ENCODE measurements around the gene SGCG. TPM values are rescaled to one million over a fixed set of nuclear protein-coding genes. Genes with fewer than 3 reads are reported as not detected.

SGCG gene
- total RNA-seq, 2 experiments from 2014 or later = not detected

- H3K79me2 ChIP-seq (ENCODE audit: insufficient read depth, low read depth, low read length) = no peaks in the 10 kb centered on the region
- peaks cover 33% of the 10 kb centered on the region for H3K36me3 ChIP-seq (ENCODE audit: insufficient read depth, low read length)
- no peak overlapping the region for H3K27ac ChIP-seq (ENCODE audit: low read depth, low read length, poor library complexity, severe bottlenecking)
- H3K9me2 ChIP-seq (ENCODE audit: insufficient read depth, low read length) = no peaks in the 10 kb centered on the region
- no peaks in the 10 kb centered on the region for H3K4me1 ChIP-seq (ENCODE audit: insufficient read depth, low read length, poor library complexity, severe bottlenecking)
- no TSS peak for BruUV-seq (replicated peaks)
- intact Hi-C loops (cut with micrococcal nuclease; ENCODE audit: unreplicated experiment) = no loop called here
- TF ChIP-seq EZH2phosphoT487 (IDR thresholded peaks at IDR 0.05; ENCODE audit: borderline replicate concordance, low read depth, low read length) = no peak
- no peak for TF ChIP-seq CTCF (conservative IDR thresholded peaks at IDR 0.05; ENCODE audit: low read length)
- no peaks in the 10 kb centered on the region for H4K20me1 ChIP-seq (ENCODE audit: insufficient read depth, low read length)
- CTCF ChIA-PET (ENCODE audit: unreplicated experiment) = no interaction called here
- no peaks in the 10 kb centered on the region for H3K9me3 ChIP-seq (ENCODE audit: low read length)
- no peak for DNase-seq (ENCODE audit: low spot score)
- H2AFZ ChIP-seq (ENCODE audit: low read length) = no peak overlapping the region
- no peak overlapping the region for H3K4me3 ChIP-seq (ENCODE audit: low read depth, low read length, poor library complexity, severe bottlenecking)
- POLR2A ChIA-PET = no interaction called here
- H3K4me2 ChIP-seq (ENCODE audit: low read length) = no peak overlapping the region
These were observed 175.6 kb downstream of the SGCG start for GRCh38 chr13:23356368-23356767.

- no peak overlapping the region for H2AFZ ChIP-seq (ENCODE audit: low read length)
- no peak overlapping the region for H3K4me2 ChIP-seq (ENCODE audit: low read length)
- POLR2A ChIA-PET = no interaction called here
- no peaks in the 10 kb centered on the region for H4K20me1 ChIP-seq (ENCODE audit: insufficient read depth, low read length)
- CTCF ChIA-PET (ENCODE audit: unreplicated experiment) = no interaction called here
- H3K4me3 ChIP-seq (ENCODE audit: low read depth, low read length, poor library complexity, severe bottlenecking) = no peak overlapping the region
- no peaks in the 10 kb centered on the region for H3K4me1 ChIP-seq (ENCODE audit: insufficient read depth, low read length, poor library complexity, severe bottlenecking)
- no peaks in the 10 kb centered on the region for H3K9me2 ChIP-seq (ENCODE audit: insufficient read depth, low read length)
- no TSS peak for BruUV-seq (replicated peaks)
- H3K27ac ChIP-seq (ENCODE audit: low read depth, low read length, poor library complexity, severe bottlenecking) = no peak overlapping the region
- intact Hi-C loops (cut with micrococcal nuclease; ENCODE audit: unreplicated experiment) = no loop called here
- no peaks in the 10 kb centered on the region for H3K9me3 ChIP-seq (ENCODE audit: low read length)
- TF ChIP-seq CTCF (conservative IDR thresholded peaks at IDR 0.05; ENCODE audit: low read length) = no peak
- TF ChIP-seq EZH2phosphoT487 (IDR thresholded peaks at IDR 0.05; ENCODE audit: borderline replicate concordance, low read depth, low read length) = no peak
- DNase-seq (ENCODE audit: low spot score) = no peak
- H3K36me3 ChIP-seq (ENCODE audit: insufficient read depth, low read length) = peaks cover 33% of the 10 kb centered on the region
- no peaks in the 10 kb centered on the region for H3K79me2 ChIP-seq (ENCODE audit: insufficient read depth, low read depth, low read length)
These were observed 176.6 kb downstream of the SGCG start for GRCh38 chr13:23357349-23357748.

- CTCF ChIA-PET (ENCODE audit: unreplicated experiment) = no interaction called here
- DNase-seq (ENCODE audit: low spot score) = no peak
- POLR2A ChIA-PET = no interaction called here
- no peaks in the 10 kb centered on the region for H3K9me2 ChIP-seq (ENCODE audit: insufficient read depth, low read length)
- TF ChIP-seq EZH2phosphoT487 (IDR thresholded peaks at IDR 0.05; ENCODE audit: borderline replicate concordance, low read depth, low read length) (no peak), CTCF (conservative IDR thresholded peaks at IDR 0.05; ENCODE audit: low read length) (no peak)
- no peaks in the 10 kb centered on the region for H4K20me1 ChIP-seq (ENCODE audit: insufficient read depth, low read length)
- BruUV-seq (replicated peaks) = no TSS peak
- no peaks in the 10 kb centered on the region for H3K9me3 ChIP-seq (ENCODE audit: low read length)
- no peak overlapping the region for H2AFZ ChIP-seq (ENCODE audit: low read length)
- no peaks in the 10 kb centered on the region for H3K4me1 ChIP-seq (ENCODE audit: insufficient read depth, low read length, poor library complexity, severe bottlenecking)
- no peak overlapping the region for H3K4me3 ChIP-seq (ENCODE audit: low read depth, low read length, poor library complexity, severe bottlenecking)
- intact Hi-C loops (cut with micrococcal nuclease; ENCODE audit: unreplicated experiment) = no loop called here
- H3K79me2 ChIP-seq (ENCODE audit: insufficient read depth, low read depth, low read length) = no peaks in the 10 kb centered on the region
- peaks cover 42% of the 10 kb centered on the region for H3K36me3 ChIP-seq (ENCODE audit: insufficient read depth, low read length)
- H3K27ac ChIP-seq (ENCODE audit: low read depth, low read length, poor library complexity, severe bottlenecking) = no peak overlapping the region
- H3K4me2 ChIP-seq (ENCODE audit: low read length) = no peak overlapping the region
These were observed 179.1 kb downstream of the SGCG start for GRCh38 chr13:23359882-23360281.
